Measurements from ENCODE around the gene TAF6.

The TAF6 gene

DNA sequence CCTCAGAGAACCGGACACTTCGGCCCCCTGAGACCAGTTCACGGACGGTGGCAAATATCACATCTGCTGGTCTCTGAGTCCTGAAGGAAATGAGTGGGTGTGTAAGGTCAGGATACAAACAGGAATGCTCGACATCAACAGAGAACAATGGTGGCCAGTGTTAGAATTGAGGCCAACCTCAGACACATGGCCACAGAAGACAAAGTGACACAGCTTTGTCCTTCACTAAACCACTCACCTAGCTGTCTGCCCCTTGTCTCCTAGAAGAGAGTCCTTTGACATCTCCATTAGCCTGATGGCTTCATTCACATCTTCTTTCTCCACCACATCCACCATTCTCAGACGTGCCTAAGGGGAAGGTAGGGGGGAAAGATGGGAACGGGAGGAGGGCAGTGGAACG is 26.1 kb downstream of the TAF6 start:
- DNase-seq (ENCODE audit: low read depth) = no peak

- no peak for DNase-seq (ENCODE audit: low read depth)
These were observed 27.6 kb downstream of the TAF6 start for GRCh38 chr7:100091411-100092181.

- DNase-seq (ENCODE audit: low read depth) = no peak
These were observed 28.4 kb downstream of the TAF6 start for GRCh38 chr7:100090527-100091410.

- no peak for DNase-seq (ENCODE audit: low read depth)
These were observed 29.5 kb downstream of the TAF6 start for GRCh38 chr7:100089458-100090196.

- peak; percentile 80 for DNase-seq (ENCODE audit: low read depth)
These were observed 30.3 kb downstream of the TAF6 start, which contains the start of gene COPS6 for GRCh38 chr7:100088621-100089457. Gene COPS6, plus strand, starts transcription at chr7:100088969. Its CDS starts 22 bp downstream, at chr7:100088991.

- no peak for DNase-seq (ENCODE audit: low read depth)
These were observed 31.0 kb downstream of the TAF6 start for GRCh38 chr7:100088095-100088620.

DNA sequence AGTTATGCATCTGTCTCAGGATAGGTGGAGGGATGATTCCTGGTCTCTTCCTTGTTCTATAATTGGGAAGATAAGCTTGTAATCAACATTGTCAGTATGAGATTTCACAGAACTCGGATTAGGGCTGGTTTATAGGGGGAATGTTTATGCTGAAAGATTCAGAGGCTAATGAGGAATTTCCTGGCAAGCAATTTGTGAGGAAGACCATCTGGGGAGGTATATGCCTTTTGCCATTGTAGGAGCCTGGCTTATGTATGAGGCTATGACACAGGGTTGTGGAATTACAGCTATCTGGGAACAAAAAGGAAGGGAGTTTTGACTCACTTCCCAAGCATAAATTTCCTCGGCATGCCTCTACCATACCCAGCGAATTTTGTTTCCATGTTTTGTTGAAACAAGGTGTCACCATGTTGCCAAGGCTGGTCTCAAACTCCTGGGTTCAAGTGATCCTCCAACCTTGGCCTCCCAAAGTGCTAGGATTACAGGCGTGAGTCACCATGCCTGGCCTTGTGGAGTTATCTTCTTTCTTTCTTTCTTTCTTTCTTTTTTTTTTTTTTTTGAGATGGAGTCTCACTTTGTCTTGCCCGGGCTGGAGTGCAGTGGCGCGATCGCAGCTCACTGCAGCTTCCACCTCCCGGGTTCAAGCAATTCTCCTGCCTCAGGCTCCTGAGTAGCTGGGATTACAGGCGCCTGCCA is 32.0 kb downstream of the TAF6 start:
- DNase-seq (ENCODE audit: low read depth) = no peak

DNA sequence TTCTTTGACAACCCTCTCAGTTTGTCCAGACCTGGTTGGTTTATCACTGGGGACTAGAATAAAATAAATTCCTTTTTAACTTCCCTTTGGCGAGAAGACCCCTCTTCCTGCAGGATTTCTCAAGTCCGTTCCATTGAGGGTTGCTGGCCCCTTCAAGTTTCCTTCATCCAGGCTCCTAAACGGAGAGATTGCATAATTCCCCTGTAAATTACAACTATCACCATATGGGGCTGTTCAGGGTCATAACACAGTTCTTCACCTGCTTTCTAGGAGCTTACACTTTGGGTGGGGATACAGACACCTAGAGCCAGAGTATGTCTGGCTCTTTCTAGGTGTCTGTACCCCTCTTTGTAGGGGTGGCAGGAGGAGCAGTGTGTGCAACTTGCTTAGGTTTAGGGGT is 33.6 kb downstream of the TAF6 start:
- DNase-seq (ENCODE audit: low read depth) = no peak

GRCh38 chr7:100082978-100083377 is 36.2 kb downstream of the TAF6 start:
- no peak for DNase-seq (ENCODE audit: low read depth)

GRCh38 chr7:100081535-100082102 is 37.5 kb downstream of the TAF6 start, which contains the start of gene ZNF3:
Gene ZNF3, minus strand, starts transcription at chr7:100081723. Its CDS starts 4,366 bp downstream, at chr7:100077357.
- DNase-seq (ENCODE audit: low read depth) = peak; percentile 97

- DNase-seq (ENCODE audit: low read depth) = no peak
These were observed 38.1 kb downstream of the TAF6 start for GRCh38 chr7:100080907-100081534.

DNA sequence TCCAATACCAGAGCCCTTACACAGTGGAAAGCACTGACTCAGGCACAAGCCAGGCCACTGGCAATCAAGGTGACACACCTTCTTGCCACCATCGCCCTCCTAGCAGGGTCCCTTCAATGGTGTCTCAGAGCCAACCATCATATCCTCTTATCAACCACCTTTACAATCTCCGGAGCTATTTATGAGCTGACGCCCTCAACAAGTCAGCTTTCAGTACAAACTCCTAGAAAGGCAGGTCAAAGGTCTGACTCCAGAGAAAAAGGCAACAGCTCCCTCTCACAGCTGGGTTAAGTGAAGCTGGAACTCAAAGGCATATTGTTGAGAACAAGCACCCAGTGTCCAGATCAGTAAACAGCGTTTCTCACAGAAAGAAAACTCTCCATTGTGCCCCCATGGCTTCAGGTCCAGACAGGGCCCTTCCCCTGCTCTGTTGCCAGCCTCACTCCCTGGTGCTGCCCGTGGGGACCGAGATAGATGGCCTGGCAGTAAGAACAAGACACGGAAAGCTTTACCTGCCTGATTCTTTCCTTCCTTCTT is 40.1 kb downstream of the TAF6 start:
- DNase-seq (ENCODE audit: low read depth) = no peak

- no peak for DNase-seq (ENCODE audit: low read depth)
These were observed 42.0 kb downstream of the TAF6 start for GRCh38 chr7:100077205-100077604.

DNA sequence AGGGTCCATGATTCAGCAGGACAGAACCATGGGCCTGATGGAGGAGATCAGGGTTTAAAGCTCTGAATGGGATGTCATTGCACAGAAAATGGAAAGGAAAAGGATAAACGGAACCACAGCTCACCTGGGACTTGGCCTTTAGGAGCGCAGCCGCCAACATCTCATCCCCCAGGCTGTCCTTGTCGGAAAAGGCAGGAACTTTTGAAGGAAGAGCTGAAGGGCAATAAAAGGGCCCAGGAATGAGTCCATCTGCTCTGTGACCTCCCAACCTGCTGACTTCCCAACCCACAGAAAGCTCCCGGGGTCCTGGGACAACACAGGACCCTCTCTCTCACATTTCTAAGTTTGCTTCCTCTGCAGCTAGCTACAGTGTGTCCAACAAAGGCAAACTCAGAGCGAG is 43.7 kb downstream of the TAF6 start:
- DNase-seq (ENCODE audit: low read depth) = no peak

- no peak for DNase-seq (ENCODE audit: low read depth)
These were observed 44.3 kb downstream of the TAF6 start for GRCh38 chr7:100074841-100075240.

DNA sequence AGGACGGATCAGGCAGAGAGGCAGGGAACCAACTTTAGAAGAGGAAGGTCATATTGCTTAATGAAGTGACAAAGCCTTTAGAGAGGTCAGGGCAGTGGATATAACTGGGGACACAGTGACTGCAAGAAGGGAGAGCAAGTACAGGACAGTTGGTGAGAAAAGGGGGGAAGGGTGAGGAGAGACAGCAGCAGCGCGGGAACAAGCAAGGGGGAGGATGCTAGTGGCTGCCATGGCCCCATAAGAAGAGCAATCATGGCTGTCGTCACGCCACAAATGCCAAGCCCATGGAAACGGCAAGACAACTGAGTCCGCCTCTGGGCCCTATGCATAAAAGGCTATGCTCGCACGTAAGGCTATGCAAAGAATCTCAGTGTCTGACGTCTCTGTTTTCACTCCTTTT is 46.7 kb downstream of the TAF6 start:
- DNase-seq (ENCODE audit: low read depth) = no peak

DNA sequence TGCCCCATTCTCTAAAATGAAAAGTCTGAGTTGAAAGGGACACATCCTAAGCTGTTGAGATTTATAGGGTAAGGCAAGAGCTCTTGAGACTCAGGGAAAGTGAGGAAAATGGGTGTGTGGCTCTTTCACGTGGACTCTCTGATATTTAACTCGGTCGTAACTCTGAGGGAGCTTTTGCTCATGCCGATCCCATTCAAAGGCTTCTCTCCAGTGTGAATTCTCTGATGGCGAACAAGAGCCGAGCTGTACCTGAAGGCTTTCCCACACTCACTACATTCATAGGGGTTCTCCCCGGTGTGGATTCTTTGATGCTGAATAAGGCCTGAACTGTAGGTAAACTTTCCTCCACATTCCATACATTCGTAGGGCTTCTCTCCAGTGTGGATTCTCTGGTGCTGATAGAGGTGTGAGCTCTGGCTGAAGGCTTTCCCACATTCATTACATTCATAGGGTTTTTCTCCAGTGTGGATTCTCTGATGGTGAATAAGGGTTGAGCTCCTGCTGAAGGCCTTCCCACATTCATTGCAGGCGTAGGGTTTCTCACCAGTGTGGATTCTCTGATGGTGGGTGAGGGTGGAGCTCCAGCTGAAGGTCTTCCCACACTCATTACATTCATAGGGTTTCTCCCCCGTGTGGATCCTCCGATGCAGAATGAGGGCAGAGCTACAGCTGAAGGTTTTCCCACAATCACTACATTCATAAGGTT is 48.0 kb downstream of the TAF6 start:
- no peak for DNase-seq (ENCODE audit: low read depth)

- no peak for DNase-seq (ENCODE audit: low read depth)
These were observed 49.2 kb downstream of the TAF6 start for GRCh38 chr7:100069991-100070390.

- no peak for DNase-seq (ENCODE audit: low read depth)
These were observed 52.2 kb downstream of the TAF6 start for GRCh38 chr7:100066953-100067352.

All from T-helper 22 cell (primary cell).